ENCODE results near the gene SENP2.

- TF ChIP-seq CTCF (IDR thresholded peaks at IDR 0.05; ENCODE audit: insufficient read depth, low read length) (no peak), POLR2AphosphoS5 (IDR thresholded peaks at IDR 0.05; ENCODE audit: low read depth) (no peak), GABPA (IDR thresholded peaks at IDR 0.05; ENCODE audit: low read depth) (no peak), REST (IDR thresholded peaks at IDR 0.05; ENCODE audit: insufficient replicate concordance, low read depth) (no peak)
These were observed 43.6 kb downstream of the SENP2 start for GRCh38 chr3:185629554-185630181.
